OCI-LY1 (cell line): Measurements from ENCODE around the gene CNBD2.
"Not testable (repeated sequence)": the region's sequence is repeated elsewhere in the genome, so short reads cannot be mapped to it uniquely, and the experiment has no call there.

Experiments
- H2AFZ ChIP-seq: fragments of 200-600 bp; sonication (generic), shearing (Covaris generic); 2 replicates; pipeline ENCODE4 v1.6.0; 2014; ENCODE audit warnings: antibody characterized with exemption, mild to moderate bottlenecking, low read length
- H3F3A ChIP-seq: fragments of 200-600 bp; sonication (generic), shearing (Covaris generic); 2 replicates; pipeline ENCODE4 v1.6.0; 2014; ENCODE audit warnings: mild to moderate bottlenecking, antibody characterized with exemption, low read length, moderate library complexity; ENCODE audit not compliant: insufficient read depth
- H3K27ac ChIP-seq: fragments of 200-600 bp; sonication (generic); 2 replicates; pipeline ENCODE4 v1.5.1; 2014; ENCODE audit warnings: low read length, mixed run types, mild to moderate bottlenecking, low read depth; ENCODE audit not compliant: poor library complexity, severe bottlenecking
- H3K27me3 ChIP-seq: fragments of 200-600 bp; sonication (generic); 2 replicates; pipeline ENCODE4 v1.6.0; 2014; ENCODE audit warnings: antibody characterized with exemption, mild to moderate bottlenecking, low read length, moderate library complexity; ENCODE audit not compliant: insufficient read depth
- H3K36me3 ChIP-seq: fragments of 200-600 bp; sonication (generic); 2 replicates; pipeline ENCODE4 v1.6.1; 2014; ENCODE audit warnings: mild to moderate bottlenecking, antibody characterized with exemption, low read length, moderate library complexity, mixed read lengths; ENCODE audit not compliant: insufficient read depth
- H3K4me1 ChIP-seq: fragments of 200-600 bp; sonication (generic); 2 replicates; pipeline ENCODE4 v1.5.1; 2014; ENCODE audit warnings: mild to moderate bottlenecking, low read length, moderate library complexity; ENCODE audit not compliant: insufficient read depth, severe bottlenecking
- H3K4me2 ChIP-seq: fragments of 200-600 bp; sonication (generic), shearing (Covaris generic); 2 replicates; pipeline ENCODE4 v1.6.1; 2014; ENCODE audit warnings: low read length
- H3K4me3 ChIP-seq: fragments of 200-600 bp; sonication (generic); 2 replicates; pipeline ENCODE4 v1.5.1; 2014; ENCODE audit warnings: low read length, low read depth, mild to moderate bottlenecking, mixed read lengths; ENCODE audit not compliant: poor library complexity, severe bottlenecking
- H3K79me2 ChIP-seq: fragments of 200-600 bp; shearing (Covaris generic); 2 replicates; pipeline ENCODE4 v1.6.1; 2016; ENCODE audit warnings: mixed run types, low read length, mixed read lengths; ENCODE audit not compliant: insufficient read depth
- H3K9ac ChIP-seq: fragments of 200-600 bp; sonication (generic), shearing (Covaris generic); 2 replicates; pipeline ENCODE4 v1.6.1; 2014; ENCODE audit warnings: mild to moderate bottlenecking, low read length, mixed read lengths
- H3K9me2 ChIP-seq: fragments of 200-600 bp; sonication (generic), shearing (Covaris generic); 2 replicates; pipeline ENCODE4 v1.6.1; 2014; ENCODE audit warnings: low read depth, mild to moderate bottlenecking, low read length, mixed read lengths
- H3K9me3 ChIP-seq: fragments of 200-600 bp; shearing (Covaris generic); 2 replicates; pipeline ENCODE4 v1.6.1; 2014; ENCODE audit warnings: low read length, mixed read lengths
- H4K20me1 ChIP-seq: fragments of 200-600 bp; sonication (generic), shearing (Covaris generic); 2 replicates; pipeline ENCODE4 v1.6.0; 2016; ENCODE audit warnings: mild to moderate bottlenecking, low read length; ENCODE audit not compliant: insufficient read depth
- EZH2 ChIP-seq: fragments of 200-600 bp; sonication (generic), shearing (Covaris generic); IDR thresholded peaks from 2 replicates; pipeline ENCODE4 v1.8.0; 2017; ENCODE audit warnings: borderline replicate concordance, mixed run types, mild to moderate bottlenecking, antibody characterized with exemption, low read length, moderate library complexity, mixed read lengths
- TF ChIP-seq, protein P1 (sequence below): fragments of 200-600 bp; sonication (generic), shearing (Covaris generic); IDR thresholded peaks from 2 replicates; pipeline ENCODE4 v1.5.1; 2017; ENCODE audit warnings: mild to moderate bottlenecking, antibody characterized with exemption, low read length, moderate library complexity, mixed read lengths

The CNBD2 gene

DNA sequence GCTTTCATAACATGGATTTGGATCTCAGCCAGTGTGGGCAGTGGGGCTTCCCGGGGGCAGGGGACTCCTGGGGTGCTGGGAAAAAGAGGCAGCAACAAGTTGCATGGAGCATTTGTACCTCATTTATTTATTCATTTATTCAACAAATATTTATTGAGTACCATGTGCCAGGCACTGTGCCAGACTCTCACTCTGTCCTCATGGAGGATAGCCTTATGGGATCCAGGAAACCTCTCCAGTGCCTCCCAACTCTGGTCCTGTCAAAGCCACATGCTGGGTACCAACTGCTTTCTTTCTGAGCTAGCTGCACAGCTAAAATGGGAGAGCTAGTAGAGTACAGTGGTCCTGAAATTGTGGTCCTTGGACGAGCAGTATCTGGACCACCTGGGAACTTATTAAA, 98.4 kb downstream of the CNBD2 start:
- TF ChIP-seq, protein P1, sequence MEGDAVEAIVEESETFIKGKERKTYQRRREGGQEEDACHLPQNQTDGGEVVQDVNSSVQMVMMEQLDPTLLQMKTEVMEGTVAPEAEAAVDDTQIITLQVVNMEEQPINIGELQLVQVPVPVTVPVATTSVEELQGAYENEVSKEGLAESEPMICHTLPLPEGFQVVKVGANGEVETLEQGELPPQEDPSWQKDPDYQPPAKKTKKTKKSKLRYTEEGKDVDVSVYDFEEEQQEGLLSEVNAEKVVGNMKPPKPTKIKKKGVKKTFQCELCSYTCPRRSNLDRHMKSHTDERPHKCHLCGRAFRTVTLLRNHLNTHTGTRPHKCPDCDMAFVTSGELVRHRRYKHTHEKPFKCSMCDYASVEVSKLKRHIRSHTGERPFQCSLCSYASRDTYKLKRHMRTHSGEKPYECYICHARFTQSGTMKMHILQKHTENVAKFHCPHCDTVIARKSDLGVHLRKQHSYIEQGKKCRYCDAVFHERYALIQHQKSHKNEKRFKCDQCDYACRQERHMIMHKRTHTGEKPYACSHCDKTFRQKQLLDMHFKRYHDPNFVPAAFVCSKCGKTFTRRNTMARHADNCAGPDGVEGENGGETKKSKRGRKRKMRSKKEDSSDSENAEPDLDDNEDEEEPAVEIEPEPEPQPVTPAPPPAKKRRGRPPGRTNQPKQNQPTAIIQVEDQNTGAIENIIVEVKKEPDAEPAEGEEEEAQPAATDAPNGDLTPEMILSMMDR, result no peak
- no peak for TF ChIP-seq EZH2
- H3K36me3 ChIP-seq, result no peaks in the 10 kb centered on the region; the same call in 1 of the 2 replicates
- H3K27me3 ChIP-seq, result peaks cover 4% of the 10 kb centered on the region; the same call in 1 of the 2 replicates
- H2AFZ ChIP-seq, result no peak overlapping the region
- H3K4me1 ChIP-seq, result peaks cover 13% of the 10 kb centered on the region
- no peaks in the 10 kb centered on the region for H3K79me2 ChIP-seq
- H3K27ac ChIP-seq, result no peak overlapping the region
- no peaks in the 10 kb centered on the region for H3K9me3 ChIP-seq
- no peaks in the 10 kb centered on the region for H3K9me2 ChIP-seq
- no peaks in the 10 kb centered on the region for H4K20me1 ChIP-seq
- H3K4me3 ChIP-seq, result no peak overlapping the region
- H3K9ac ChIP-seq, result no peak overlapping the region
- no peaks in the 10 kb centered on the region for H3F3A ChIP-seq
- H3K4me2 ChIP-seq, result no peak overlapping the region

DNA sequence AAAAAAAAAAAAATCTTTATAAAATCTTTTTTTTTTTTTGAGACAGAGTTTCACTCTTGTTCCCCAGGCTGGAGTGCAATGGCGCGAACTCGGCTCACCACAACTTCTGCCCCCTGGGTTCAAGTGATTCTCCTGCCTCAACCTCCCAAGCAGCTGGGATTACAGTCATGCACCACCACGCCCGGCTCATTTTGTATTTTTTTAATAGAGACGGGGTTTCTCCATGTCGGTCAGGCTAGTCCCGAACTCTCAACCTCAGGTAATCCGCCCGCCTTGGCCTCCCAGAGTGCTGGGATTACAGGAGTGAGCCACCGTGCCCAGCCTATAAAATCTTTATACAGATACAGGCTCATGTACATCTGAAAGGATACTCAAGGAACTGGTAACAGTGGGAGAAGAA, 100.1 kb downstream of the CNBD2 start:
- not testable (repeated sequence) for H2AFZ ChIP-seq, H4K20me1 ChIP-seq, H3K9me3 ChIP-seq, H3K27ac ChIP-seq, H3K4me2 ChIP-seq, H3K79me2 ChIP-seq, H3K9me2 ChIP-seq, H3K9ac ChIP-seq, H3K27me3 ChIP-seq, H3K4me3 ChIP-seq, H3K36me3 ChIP-seq, H3F3A ChIP-seq
- peaks cover 13% of the 10 kb centered on the region for H3K4me1 ChIP-seq

DNA sequence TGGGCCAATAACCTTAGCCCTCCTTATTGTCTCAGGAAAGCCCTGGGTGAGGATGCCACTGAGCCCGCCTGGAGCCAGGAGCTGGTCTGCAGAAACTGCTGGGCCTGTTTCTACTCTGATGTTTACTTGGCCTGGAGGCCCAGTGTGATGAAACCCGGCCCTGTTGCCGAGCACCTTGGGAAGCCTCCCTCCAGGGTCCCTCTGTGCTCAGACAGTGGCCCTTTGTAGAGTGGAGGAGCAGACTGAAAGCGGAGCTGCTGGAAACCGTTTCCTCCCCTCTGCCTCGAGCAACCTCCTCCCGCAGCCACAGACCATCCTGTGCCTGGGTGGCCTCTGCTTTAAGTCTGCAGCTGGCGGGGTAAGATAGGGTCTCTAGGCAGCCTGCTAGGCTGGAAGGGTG, 102.1 kb downstream of the CNBD2 start:
- no peak overlapping the region for H3K27ac ChIP-seq
- no peaks in the 10 kb centered on the region for H3K9me2 ChIP-seq
- H2AFZ ChIP-seq, result no peak overlapping the region
- H3K9me3 ChIP-seq, result no peaks in the 10 kb centered on the region
- no peak for TF ChIP-seq EZH2
- TF ChIP-seq, protein P1, result no peak
- no peak overlapping the region for H3K9ac ChIP-seq
- no peak overlapping the region for H3K4me3 ChIP-seq
- 0 out of 2 replicates have a peak, but pooled peaks cover 4% of the 10 kb centered on the region for H3K27me3 ChIP-seq
- H3F3A ChIP-seq, result no peaks in the 10 kb centered on the region
- peaks cover under 1% of the 10 kb centered on the region for H3K4me1 ChIP-seq
- H3K4me2 ChIP-seq, result no peak overlapping the region
- no peaks in the 10 kb centered on the region for H3K36me3 ChIP-seq
- no peaks in the 10 kb centered on the region for H4K20me1 ChIP-seq
- H3K79me2 ChIP-seq, result no peaks in the 10 kb centered on the region

DNA sequence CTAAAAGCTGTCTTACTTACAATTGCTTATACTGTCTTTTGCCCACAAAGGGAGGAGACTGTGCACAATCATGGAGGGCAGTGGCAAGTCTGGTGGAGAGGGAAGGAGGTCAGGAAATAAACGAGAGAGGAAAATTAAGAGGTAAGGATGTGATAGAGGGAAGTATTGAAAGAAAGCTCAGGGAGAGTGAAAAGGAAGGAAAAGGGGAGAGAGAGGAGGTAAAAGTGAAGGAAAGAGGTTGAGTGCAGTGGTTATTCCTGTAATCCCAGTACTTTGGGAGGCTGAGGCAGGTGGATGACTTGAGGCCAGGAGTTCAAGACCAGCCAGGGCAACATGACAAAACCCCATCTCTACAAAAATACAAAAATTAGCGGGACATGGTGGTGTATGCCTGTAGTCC, 103.5 kb downstream of the CNBD2 start:
- no peak for TF ChIP-seq EZH2
- TF ChIP-seq, protein P1, result no peak
- H4K20me1 ChIP-seq, result no peaks in the 10 kb centered on the region
- no peak overlapping the region for H3K9ac ChIP-seq
- H3K27ac ChIP-seq, result no peak overlapping the region
- no peak overlapping the region for H3K4me3 ChIP-seq
- no peak overlapping the region for H2AFZ ChIP-seq
- H3K79me2 ChIP-seq, result no peaks in the 10 kb centered on the region
- H3F3A ChIP-seq, result no peaks in the 10 kb centered on the region
- H3K27me3 ChIP-seq, result 0 out of 2 replicates have a peak, but pooled peaks cover 4% of the 10 kb centered on the region
- H3K9me3 ChIP-seq, result no peaks in the 10 kb centered on the region
- H3K9me2 ChIP-seq, result no peaks in the 10 kb centered on the region
- H3K4me2 ChIP-seq, result no peak overlapping the region
- H3K4me1 ChIP-seq, result no peaks in the 10 kb centered on the region
- no peaks in the 10 kb centered on the region for H3K36me3 ChIP-seq
